SK-N-SH (cell line): Measurements from ENCODE around the gene HEXIM1.

Source experiments
- CTCF ChIP-seq: fragments of 200-600 bp; sonication (generic); IDR thresholded peaks from 2 replicates; pipeline ENCODE4 v1.6.1; 2017; ENCODE audit warnings: antibody characterized with exemption, mild to moderate bottlenecking, moderate library complexity
- NFIC ChIP-seq: IDR thresholded peaks from 2 replicates; pipeline ENCODE4 v1.4.0; 2012; ENCODE audit warnings: borderline replicate concordance
- PBX3 ChIP-seq: IDR thresholded peaks from 2 replicates; pipeline ENCODE4; 2012
- POLR2AphosphoS5 ChIP-seq: IDR thresholded peaks from 2 replicates; pipeline ENCODE4 v1.6.1; 2012; ENCODE audit warnings: low read depth, low read length
- RAD21 ChIP-seq: IDR thresholded peaks from 2 replicates; pipeline ENCODE4 v1.6.1; 2012; ENCODE audit warnings: mild to moderate bottlenecking, low read length
- REST ChIP-seq: IDR thresholded peaks from 2 replicates; pipeline ENCODE4 v1.6.1; 2012; ENCODE audit warnings: mild to moderate bottlenecking, low read depth, low read length, moderate library complexity

- TF ChIP-seq POLR2AphosphoS5 (0 out of 2 replicates have a peak, but pooled peaks have one; percentile 48), CTCF (peak; percentile 28; the same call in 1 of the 2 replicates), RAD21 (peak; percentile 6; the same call in 1 of the 2 replicates), PBX3 (0 out of 2 replicates have a peak, but pooled peaks have one; percentile 33), NFIC (peak; percentile 26; the same call in 1 of the 2 replicates), REST (peak; percentile 52; the same call in 1 of the 2 replicates)
Measured at GRCh38 chr17:45172541-45173286, 24.4 kb downstream of the HEXIM1 start.
